Measurements from ENCODE around the gene C19orf25. TPM values are rescaled to one million over a fixed set of nuclear protein-coding genes. Genes with fewer than 3 reads are reported as not detected.

Gene C19orf25
- total and polyA plus RNA-seq, 9 of the 15 experiments (the other 6 are each of a cell fraction or from before 2014, with no cell fraction given), result 0.79 to 96.0 (median 36.1) TPM

GRCh38 chr19:1475751-1476437 is 3.1 kb downstream of the C19orf25 start (continued):
- TF ChIP-seq REST (IDR thresholded peaks at IDR 0.05; ENCODE audit: borderline replicate concordance) (no peak), REST (CRISPR knock-in tag; IDR thresholded peaks at IDR 0.05; ENCODE audit: low read depth) (no peak), NCOA2 (IDR thresholded peaks at IDR 0.05; ENCODE audit: partially characterized antibody in 2 of 2) (no peak), ZNF23 (CRISPR knock-in tag; IDR thresholded peaks at IDR 0.05) (no peak), GABPA (tag; conservative IDR thresholded peaks at IDR 0.05; ENCODE audit: low read depth) (no peak), RBFOX2 (IDR thresholded peaks at IDR 0.05; ENCODE audit: low read depth, low read length) (peak; percentile 51), MBD1 (CRISPR knock-in tag; IDR thresholded peaks at IDR 0.05) (no peak), ZNF639 (CRISPR knock-in tag; conservative IDR thresholded peaks at IDR 0.05 in 1 of 2, IDR thresholded peaks at IDR 0.05 in 1 of 2) (no peak), RB1 (IDR thresholded peaks at IDR 0.05; ENCODE audit: low read depth) (no peak), CBFA2T2 (conservative IDR thresholded peaks at IDR 0.05) (no peak), FOXP4 (CRISPR knock-in tag; IDR thresholded peaks at IDR 0.05; ENCODE audit: borderline replicate concordance) (no peak), CBX8 (IDR thresholded peaks at IDR 0.05; ENCODE audit: borderline replicate concordance, extremely low read depth, low read depth, low read length, poor library complexity, severe bottlenecking) (no peak)

All from K562 (cell line).